GM13976 (cell line): ENCODE data around the gene KCNJ6.

Experiments
- DNase-seq: peaks from one replicate; pipeline ENCODE4 v3.0.0; 2012; ENCODE audit warnings: low spot score
- CTCF ChIP-seq: IDR thresholded peaks from 2 replicates; pipeline ENCODE4 v1.5.1; 2012; ENCODE audit warnings: borderline replicate concordance, mild to moderate bottlenecking; ENCODE audit not compliant: insufficient read depth; ENCODE audit errors: extremely low read depth, missing control alignments, control extremely low read depth
- in situ Hi-C: fragments of 300-500 bp; cut with MboI; formaldehyde crosslinking; loops from one replicate; pipeline ENCODE4 v1.12.0; 2022; ENCODE audit warnings: low sequenced_read_pairs, mixed read lengths, inconsistent platforms; ENCODE audit not compliant: unreplicated experiment

KCNJ6 gene

DNA sequence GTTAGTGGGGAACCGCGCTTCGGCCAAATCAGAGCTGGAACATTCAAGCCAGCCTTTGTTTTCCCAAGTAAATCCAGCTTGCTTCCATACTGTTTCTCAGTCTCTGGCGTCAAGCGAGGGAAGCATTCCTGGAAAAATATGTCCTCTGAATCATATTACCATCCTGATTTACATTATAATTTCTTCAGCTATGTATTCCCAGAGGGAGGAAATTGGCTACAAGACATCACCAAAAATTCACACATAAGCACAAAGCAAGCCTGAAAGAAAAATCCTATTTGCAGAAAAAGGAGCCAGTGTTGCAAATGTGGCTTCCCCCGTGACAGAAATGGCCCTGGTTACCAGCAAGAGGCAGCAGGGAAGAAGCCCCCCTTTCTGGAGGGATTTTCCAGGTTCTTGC lies 233.3 kb downstream of the KCNJ6 start:
- in situ Hi-C loops = no loop called here
- no peak for TF ChIP-seq CTCF
- no peak for DNase-seq

- no peak for DNase-seq
- TF ChIP-seq CTCF = no peak
- in situ Hi-C loops = no loop called here
Measured at GRCh38 chr21:37677006-37677405, 239.3 kb downstream of the KCNJ6 start.

DNA sequence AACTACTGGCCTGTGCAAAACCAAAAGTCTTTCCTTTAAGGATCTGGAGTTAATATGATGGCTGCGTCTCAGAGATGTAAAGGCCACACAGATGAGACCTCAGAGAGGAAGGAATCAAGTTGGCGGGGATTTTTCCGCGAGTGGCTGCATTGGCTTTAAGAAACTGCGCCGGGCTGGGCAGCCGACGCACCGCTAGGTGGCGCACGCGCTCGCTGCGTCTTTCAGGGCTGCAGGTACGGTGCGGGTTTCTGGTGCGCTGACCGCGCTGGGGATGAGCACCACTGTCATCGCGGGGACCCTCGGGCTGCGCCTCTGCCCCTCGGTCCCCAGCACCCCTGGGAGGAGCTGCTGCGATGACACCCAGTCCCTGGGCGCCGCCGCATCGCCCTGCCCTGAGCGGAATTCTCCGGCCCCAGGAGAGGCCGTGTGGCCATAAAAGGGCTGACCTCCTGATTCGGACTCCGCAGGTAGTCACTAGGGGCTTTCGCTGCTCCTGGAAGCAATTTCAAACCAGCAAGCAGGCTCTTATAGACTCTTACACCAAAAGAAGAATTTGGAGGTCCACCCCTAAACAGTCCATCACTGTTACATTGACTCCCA lies 241.0 kb downstream of the KCNJ6 start:
- in situ Hi-C loops = no loop called here
- peak; percentile 82 for DNase-seq
- TF ChIP-seq CTCF = peak; percentile 93

- TF ChIP-seq CTCF = no peak
- DNase-seq = no peak
- in situ Hi-C loops = no loop called here
Measured at GRCh38 chr21:37673801-37674575, 242.3 kb downstream of the KCNJ6 start.

- in situ Hi-C loops = no loop called here
- TF ChIP-seq CTCF = no peak
- DNase-seq = no peak
Measured at GRCh38 chr21:37671381-37671780, 244.9 kb downstream of the KCNJ6 start.

GRCh38 chr21:37670883-37671282 lies 245.4 kb downstream of the KCNJ6 start:
- no peak for TF ChIP-seq CTCF
- in situ Hi-C loops = no loop called here
- DNase-seq = no peak

DNA sequence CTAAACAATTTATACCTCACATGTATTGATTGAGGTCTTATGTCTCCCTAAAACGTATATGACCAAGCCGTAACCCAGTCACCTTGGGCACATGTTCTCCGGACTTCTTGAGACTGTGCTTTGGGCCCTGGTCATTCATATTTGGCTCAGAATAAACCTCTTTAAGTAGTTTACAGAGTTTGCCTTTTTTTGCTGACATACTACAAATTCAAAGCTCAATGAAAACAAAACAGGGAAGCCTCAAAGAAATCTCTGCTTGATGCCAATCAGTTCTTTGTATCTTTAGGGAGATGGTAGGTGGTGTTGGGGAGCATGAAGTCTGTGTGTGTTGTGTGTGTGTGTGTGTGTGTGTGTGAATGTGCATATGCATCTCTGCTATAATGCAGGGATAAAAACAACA lies 247.0 kb downstream of the KCNJ6 start:
- no peak for DNase-seq
- TF ChIP-seq CTCF = no peak
- in situ Hi-C loops = no loop called here
